SU-DHL-6 (cell line): Measurements from ENCODE around the gene PDF.

Source experiments
- H2AFZ ChIP-seq: fragments of 200-600 bp; sonication (generic); 2 replicates; pipeline ENCODE4 v1.6.1; 2014; ENCODE audit warnings: low read depth, mild to moderate bottlenecking, moderate library complexity, mixed read lengths, antibody characterized with exemption, low read length; ENCODE audit not compliant: severe bottlenecking
- H3F3A ChIP-seq: fragments of 200-600 bp; shearing (Covaris generic); 2 replicates; pipeline ENCODE4 v1.6.0; 2016; ENCODE audit warnings: antibody characterized with exemption, mild to moderate bottlenecking; ENCODE audit not compliant: insufficient read depth
- H3K27ac ChIP-seq: fragments of 200-600 bp; sonication (generic); 2 replicates; pipeline ENCODE4 v1.5.1; 2016; ENCODE audit warnings: low read depth, mild to moderate bottlenecking, low read length, moderate library complexity, mixed read lengths
- H3K27me3 ChIP-seq: fragments of 200-600 bp; sonication (generic), shearing (Covaris generic); 2 replicates; pipeline ENCODE4 v1.6.0; 2014; ENCODE audit warnings: mild to moderate bottlenecking, low read length
- H3K36me3 ChIP-seq: fragments of 200-600 bp; sonication (generic); 2 replicates; pipeline ENCODE4 v1.6.1; 2014; ENCODE audit warnings: mild to moderate bottlenecking, low read length, mixed read lengths
- H3K4me2 ChIP-seq: fragments of 300-600, 200-600 bp; shearing (Covaris generic), sonication (generic); 2 replicates; pipeline ENCODE4 v1.6.0; 2014; ENCODE audit warnings: low read length, low read depth, mild to moderate bottlenecking; ENCODE audit not compliant: poor library complexity, severe bottlenecking
- H3K4me3 ChIP-seq: fragments of 200-600 bp; sonication (generic); 2 replicates; pipeline ENCODE4 v1.5.1; 2014; ENCODE audit warnings: antibody characterized with exemption, low read length, mild to moderate bottlenecking, mixed read lengths; ENCODE audit not compliant: insufficient read depth, poor library complexity, severe bottlenecking
- H3K79me2 ChIP-seq: fragments of 200-600 bp; sonication (generic); 2 replicates; pipeline ENCODE4 v1.6.1; 2014; ENCODE audit warnings: mild to moderate bottlenecking, low read length, moderate library complexity; ENCODE audit not compliant: insufficient read depth
- H3K9ac ChIP-seq: fragments of 200-600 bp; sonication (generic); 2 replicates; pipeline ENCODE4 v1.7.0; 2014; ENCODE audit warnings: mild to moderate bottlenecking, low read length
- H3K9me2 ChIP-seq: fragments of 200-600 bp; sonication (generic); replicated peaks from 2 replicates; pipeline ENCODE4 v1.6.1; 2014; ENCODE audit warnings: low read length; ENCODE audit not compliant: insufficient read depth
- H3K9me3 ChIP-seq: fragments of 200-600 bp; sonication (generic); 2 replicates; pipeline ENCODE4 v1.6.1; 2014; ENCODE audit warnings: low read length, mixed read lengths; ENCODE audit not compliant: insufficient read depth
- H4K20me1 ChIP-seq: fragments of 200-600 bp; sonication (generic); 2 replicates; pipeline ENCODE4 v1.6.1; 2014; ENCODE audit warnings: low read depth, mild to moderate bottlenecking, antibody characterized with exemption, low read length, moderate library complexity, mixed read lengths
- EZH2phosphoT487 ChIP-seq: fragments of 200-600 bp; sonication (generic), shearing (Covaris generic); conservative IDR thresholded peaks from 2 replicates; pipeline ENCODE4 v1.6.1; 2018; ENCODE audit warnings: mild to moderate bottlenecking, antibody characterized with exemption, low read length, moderate library complexity, mixed read lengths
- TF ChIP-seq, protein P1 (sequence below): fragments of 200-600 bp; sonication (generic); IDR thresholded peaks from one replicate; pipeline ENCODE4 v1.5.1; 2017; ENCODE audit warnings: antibody characterized with exemption, mild to moderate bottlenecking, low read length, moderate library complexity; ENCODE audit not compliant: insufficient read depth, poor library complexity, severe bottlenecking

The PDF gene

DNA sequence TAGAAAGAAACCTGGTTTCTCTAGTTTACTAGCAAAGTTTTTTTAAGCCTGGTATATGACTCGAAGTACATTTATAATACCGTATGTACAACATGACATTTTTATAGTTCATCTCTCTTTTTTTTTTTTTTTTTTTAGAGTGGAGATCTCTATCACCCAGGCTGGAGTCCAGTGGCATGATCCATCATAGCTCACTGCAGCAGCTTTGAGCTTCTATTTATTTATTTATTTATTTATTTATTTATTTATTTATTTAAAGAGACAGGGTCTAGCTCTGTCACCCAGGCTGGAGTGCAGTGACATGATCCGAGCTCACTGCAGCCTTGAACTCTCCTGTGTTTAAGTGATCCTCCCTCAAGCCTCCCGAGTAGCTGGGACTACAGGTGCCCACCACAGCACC is 45.1 kb downstream of the PDF start:
- Histone ChIP-seq H3K27me3 (no peaks in the 10 kb centered on the region), H3K36me3 (no peaks in the 10 kb centered on the region; the same call in 1 of the 2 replicates), H4K20me1 (no peaks in the 10 kb centered on the region), H3K4me3 (no peak overlapping the region), H3K9me3 (no peaks in the 10 kb centered on the region), H3K79me2 (no peaks in the 10 kb centered on the region), H3K27ac (no peak overlapping the region), H3K4me2 (no peak overlapping the region), H3K9me2 (no peaks in the 10 kb centered on the region), H3K9ac (no peak overlapping the region), H3F3A (no peaks in the 10 kb centered on the region), H2AFZ (no peak overlapping the region)
- TF ChIP-seq EZH2phosphoT487, result no peak
- TF ChIP-seq, protein P1, sequence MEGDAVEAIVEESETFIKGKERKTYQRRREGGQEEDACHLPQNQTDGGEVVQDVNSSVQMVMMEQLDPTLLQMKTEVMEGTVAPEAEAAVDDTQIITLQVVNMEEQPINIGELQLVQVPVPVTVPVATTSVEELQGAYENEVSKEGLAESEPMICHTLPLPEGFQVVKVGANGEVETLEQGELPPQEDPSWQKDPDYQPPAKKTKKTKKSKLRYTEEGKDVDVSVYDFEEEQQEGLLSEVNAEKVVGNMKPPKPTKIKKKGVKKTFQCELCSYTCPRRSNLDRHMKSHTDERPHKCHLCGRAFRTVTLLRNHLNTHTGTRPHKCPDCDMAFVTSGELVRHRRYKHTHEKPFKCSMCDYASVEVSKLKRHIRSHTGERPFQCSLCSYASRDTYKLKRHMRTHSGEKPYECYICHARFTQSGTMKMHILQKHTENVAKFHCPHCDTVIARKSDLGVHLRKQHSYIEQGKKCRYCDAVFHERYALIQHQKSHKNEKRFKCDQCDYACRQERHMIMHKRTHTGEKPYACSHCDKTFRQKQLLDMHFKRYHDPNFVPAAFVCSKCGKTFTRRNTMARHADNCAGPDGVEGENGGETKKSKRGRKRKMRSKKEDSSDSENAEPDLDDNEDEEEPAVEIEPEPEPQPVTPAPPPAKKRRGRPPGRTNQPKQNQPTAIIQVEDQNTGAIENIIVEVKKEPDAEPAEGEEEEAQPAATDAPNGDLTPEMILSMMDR, result no peak

DNA sequence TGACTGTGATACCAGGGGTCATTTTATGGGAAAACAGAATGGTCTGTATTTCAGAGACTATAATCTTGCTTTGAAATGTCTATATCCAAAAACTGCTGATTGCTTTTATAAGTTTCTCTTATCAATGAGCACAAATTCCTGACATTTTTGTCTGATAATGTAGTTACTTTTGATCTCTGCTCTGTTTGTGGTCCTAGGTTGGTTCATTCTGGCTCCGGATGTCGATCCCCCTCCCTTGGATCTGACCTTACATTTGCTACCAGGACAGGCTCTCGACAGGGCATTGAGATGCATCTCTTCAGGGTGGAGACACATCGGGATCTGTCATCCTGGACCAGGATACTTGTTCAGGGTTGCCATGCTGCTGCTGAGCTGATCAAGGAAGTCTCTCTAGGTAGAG is 46.5 kb downstream of the PDF start:
- no peaks in the 10 kb centered on the region for H3K9me2 ChIP-seq
- no peak overlapping the region for H3K4me3 ChIP-seq
- no peak for TF ChIP-seq EZH2phosphoT487
- TF ChIP-seq, protein P1, result no peak
- no peaks in the 10 kb centered on the region for H3K27me3 ChIP-seq
- H2AFZ ChIP-seq, result no peak overlapping the region
- no peaks in the 10 kb centered on the region; the same call in 1 of the 2 replicates for H3K36me3 ChIP-seq
- no peak overlapping the region for H3K9ac ChIP-seq
- H4K20me1 ChIP-seq, result no peaks in the 10 kb centered on the region
- no peak overlapping the region for H3K4me2 ChIP-seq
- no peak overlapping the region for H3K27ac ChIP-seq
- no peaks in the 10 kb centered on the region for H3K9me3 ChIP-seq
- H3F3A ChIP-seq, result no peaks in the 10 kb centered on the region
- H3K79me2 ChIP-seq, result no peaks in the 10 kb centered on the region

DNA sequence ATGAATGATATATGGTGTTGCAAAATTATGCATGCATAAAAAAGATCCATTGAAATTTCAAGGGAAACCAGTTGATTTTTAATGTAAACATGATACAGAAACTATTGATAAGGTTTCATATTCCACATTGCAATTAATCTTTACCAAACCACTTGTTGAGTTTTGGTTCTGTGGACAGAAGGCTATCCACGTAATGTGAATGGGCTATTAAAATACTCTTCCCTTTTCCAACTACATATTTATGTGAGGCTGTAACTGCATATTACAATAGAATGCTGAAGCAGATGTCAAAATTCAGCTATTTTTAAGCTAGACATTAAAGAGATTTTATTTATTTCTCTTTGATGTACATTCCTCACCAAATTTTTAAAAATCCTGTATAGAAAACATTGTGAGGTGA is 53.0 kb downstream of the PDF start:
- TF ChIP-seq EZH2phosphoT487, result no peak
- TF ChIP-seq, protein P1, result no peak
- H3K36me3 ChIP-seq, result no peaks in the 10 kb centered on the region

More for the DNA sequence above, 53.0 kb downstream of the PDF start:
- no peak overlapping the region for H3K4me2 ChIP-seq
- no peaks in the 10 kb centered on the region for H3K9me3 ChIP-seq
- no peak overlapping the region for H3K4me3 ChIP-seq
- no peak overlapping the region for H3K9ac ChIP-seq
- peaks cover 4% of the 10 kb centered on the region; the same call in 1 of the 2 replicates for H3F3A ChIP-seq
- H4K20me1 ChIP-seq, result no peaks in the 10 kb centered on the region
- no peak overlapping the region for H3K27ac ChIP-seq
- H3K27me3 ChIP-seq, result no peaks in the 10 kb centered on the region
- no peak overlapping the region for H2AFZ ChIP-seq
- no peaks in the 10 kb centered on the region for H3K9me2 ChIP-seq
- H3K79me2 ChIP-seq, result no peaks in the 10 kb centered on the region
